ENCODE results near the gene SLC1A2.

GRCh38 chr11:35324183-35324886 lies 95.0 kb downstream of the SLC1A2 start:
- no peak for TF ChIP-seq CTCF (IDR thresholded peaks at IDR 0.05)
- no peak for TF ChIP-seq POLR2A (IDR thresholded peaks at IDR 0.05)
